CD14-positive monocyte (primary cell): ENCODE measurements around the gene LGI2. TPM values are rescaled to one million over a fixed set of nuclear protein-coding genes. Genes with fewer than 3 reads are reported as not detected.
A peak's percentile ranks its signal among the peaks of the same experiment; 100 is the strongest.

Source experiments
- DNase-seq, 3 donors: peaks; one replicate each; pipeline ENCODE4 v3.0.0-alpha.2; 2011 to 2022
- H2AFZ ChIP-seq: 2 replicates; pipeline ENCODE4 v1.6.0; 2012; ENCODE audit warnings: mild to moderate bottlenecking, low read depth, low read length, inconsistent platforms; ENCODE audit not compliant: insufficient read depth, poor library complexity, severe bottlenecking
- H3K27ac ChIP-seq, 2 donors: 1 replicate in 1 of 2; 2 replicates in 1 of 2; pipeline ENCODE4 v1.5.1; 2012 to 2013; ENCODE audit warnings: low read length in 2 of 2, control low read depth in 1 of 2, inconsistent platforms in 1 of 2, low read depth in 1 of 2, mild to moderate bottlenecking in 1 of 2
- H3K27me3 ChIP-seq, 2 donors: one replicate each; pipeline versions ENCODE4 v1.6.0 to v1.6.1; 2011 to 2013; ENCODE audit warnings: low read length in 2 of 2; ENCODE audit not compliant: control insufficient read depth in 2 of 2, insufficient read depth in 2 of 2
- H3K36me3 ChIP-seq, 2 donors: replicated peaks in 1 of 2; 1 replicate in 1 of 2; 2 replicates in 1 of 2; pipeline versions ENCODE4 v1.5.1 to v1.6.1; 2012 to 2013; ENCODE audit warnings: low read length in 2 of 2, control low read depth in 1 of 2, inconsistent platforms in 1 of 2, mild to moderate bottlenecking in 1 of 2; ENCODE audit not compliant: insufficient read depth in 2 of 2, control insufficient read depth in 1 of 2
- H3K4me1 ChIP-seq, 2 donors: 1 replicate in 1 of 2; 2 replicates in 1 of 2; pipeline versions ENCODE4 v1.5.1 to v1.6.1; 2012 to 2013; ENCODE audit warnings: low read length in 2 of 2, control low read depth in 1 of 2, inconsistent platforms in 1 of 2, mild to moderate bottlenecking in 1 of 2, moderate library complexity in 1 of 2; ENCODE audit not compliant: insufficient read depth in 2 of 2, control insufficient read depth in 1 of 2
- H3K4me2 ChIP-seq: replicated peaks from 2 replicates; pipeline ENCODE3; 2012; ENCODE audit warnings: low read length, moderate library complexity, mild to moderate bottlenecking; ENCODE audit not compliant: poor library complexity, severe bottlenecking; ENCODE audit errors: extremely low read depth
- H3K4me3 ChIP-seq, 3 experiments: fragments of 200-600 bp in 1 of 3; sonication (generic) in 1 of 3; replicated peaks in 1 of 3; 1 replicate in 2 of 3; 2 replicates in 1 of 3; pipeline ENCODE4 v1.5.1; 2011 to 2013; ENCODE audit warnings: low read length in 3 of 3, mild to moderate bottlenecking in 3 of 3, control low read depth in 2 of 3, low read depth in 2 of 3, inconsistent platforms in 1 of 3, moderate library complexity in 1 of 3
- H3K79me2 ChIP-seq: 2 replicates; pipeline ENCODE4 v1.6.0; 2012; ENCODE audit warnings: mild to moderate bottlenecking, control low read depth, inconsistent platforms, low read length, moderate library complexity; ENCODE audit not compliant: insufficient read depth
- H3K9ac ChIP-seq: 2 replicates; pipeline ENCODE4 v1.6.0; 2017; ENCODE audit warnings: low read length, mild to moderate bottlenecking; ENCODE audit not compliant: insufficient read depth, poor library complexity, severe bottlenecking
- H3K9me3 ChIP-seq, 2 donors: replicated peaks in 1 of 2; 1 replicate in 1 of 2; 2 replicates in 1 of 2; pipeline versions ENCODE4 v1.5.1 to v1.6.1; 2012 to 2013; ENCODE audit warnings: low read length in 2 of 2, control low read depth in 1 of 2; ENCODE audit not compliant: control insufficient read depth in 1 of 2, insufficient read depth in 1 of 2
- H4K20me1 ChIP-seq: 2 replicates; pipeline ENCODE4 v1.6.0; 2012; ENCODE audit warnings: mild to moderate bottlenecking, low read length, control low read depth, moderate library complexity; ENCODE audit not compliant: insufficient read depth
- H3K27ac Mint-ChIP-seq, 7 donors: one replicate each; pipeline ENCODE4 v1.8.0; 2020; ENCODE audit warnings: mild to moderate bottlenecking in 7 of 7, mixed read lengths in 7 of 7, moderate library complexity in 6 of 7, inconsistent platforms in 2 of 7
- H3K27me3 Mint-ChIP-seq, 3 donors: one replicate each; pipeline ENCODE4 v1.8.0; 2021 to 2022; ENCODE audit warnings: low read depth in 3 of 3, mild to moderate bottlenecking in 3 of 3, mixed read lengths in 3 of 3, moderate library complexity in 3 of 3, inconsistent platforms in 1 of 3
- H3K36me3 Mint-ChIP-seq, 2 donors: one replicate each; pipeline ENCODE4 v1.8.0; 2020; ENCODE audit warnings: mixed read lengths in 2 of 2, inconsistent platforms in 1 of 2, mild to moderate bottlenecking in 1 of 2
- H3K4me1 Mint-ChIP-seq: one replicate; pipeline ENCODE4 v1.8.0; 2020; ENCODE audit warnings: mild to moderate bottlenecking, mixed read lengths
- H3K4me3 Mint-ChIP-seq, 2 donors: one replicate each; pipeline ENCODE4 v1.8.0; 2020; ENCODE audit warnings: mild to moderate bottlenecking in 2 of 2, mixed read lengths in 2 of 2, moderate library complexity in 1 of 2
- H3K9me3 Mint-ChIP-seq, 7 donors: one replicate each; pipeline ENCODE4 v1.8.0; 2020 to 2022; ENCODE audit warnings: mixed read lengths in 7 of 7, mild to moderate bottlenecking in 6 of 7, moderate library complexity in 6 of 7, inconsistent platforms in 2 of 7
- CTCF ChIP-seq: fragments of 200-600 bp; IDR thresholded peaks from one replicate; pipeline ENCODE4 v1.8.0; 2022; ENCODE audit warnings: antibody characterized with exemption, mild to moderate bottlenecking
- WGBS: methylation state at CpG from one replicate; pipeline ENCODE4 v1.1.5; 2013; ENCODE audit warnings: missing lambda C conversion rate; ENCODE audit not compliant: insufficient coverage; 5-methylcytosine and 5-hydroxymethylcytosine counted together
- intact Hi-C, 2 donors: fragments of 100-400 bp; cut with micrococcal nuclease; formaldehyde crosslinking; loops; one replicate each; pipeline versions ENCODE4 v1.15.0 to v1.15.1; 2023
- polyA plus RNA-seq, 3 donors: library from polyadenylated mRNA; depleted of rRNA in 1 of 3; unstranded in 2 of 3; stranded (reverse) in 1 of 3; fragments of 300-500 nt in 2 of 3; fragments of >200 nt in 1 of 3; fragmentation: Illumina TruSeq in 2 of 3; gene quantifications; 1 replicate in 2 of 3; 2 replicates in 1 of 3; pipeline ENCODE4 v1.2.3, GENCODE V29; 2012 to 2021

The LGI2 gene
- polyA plus RNA-seq, 3 donors, result 0.30 to 0.33 TPM; not detected in 1

DNA sequence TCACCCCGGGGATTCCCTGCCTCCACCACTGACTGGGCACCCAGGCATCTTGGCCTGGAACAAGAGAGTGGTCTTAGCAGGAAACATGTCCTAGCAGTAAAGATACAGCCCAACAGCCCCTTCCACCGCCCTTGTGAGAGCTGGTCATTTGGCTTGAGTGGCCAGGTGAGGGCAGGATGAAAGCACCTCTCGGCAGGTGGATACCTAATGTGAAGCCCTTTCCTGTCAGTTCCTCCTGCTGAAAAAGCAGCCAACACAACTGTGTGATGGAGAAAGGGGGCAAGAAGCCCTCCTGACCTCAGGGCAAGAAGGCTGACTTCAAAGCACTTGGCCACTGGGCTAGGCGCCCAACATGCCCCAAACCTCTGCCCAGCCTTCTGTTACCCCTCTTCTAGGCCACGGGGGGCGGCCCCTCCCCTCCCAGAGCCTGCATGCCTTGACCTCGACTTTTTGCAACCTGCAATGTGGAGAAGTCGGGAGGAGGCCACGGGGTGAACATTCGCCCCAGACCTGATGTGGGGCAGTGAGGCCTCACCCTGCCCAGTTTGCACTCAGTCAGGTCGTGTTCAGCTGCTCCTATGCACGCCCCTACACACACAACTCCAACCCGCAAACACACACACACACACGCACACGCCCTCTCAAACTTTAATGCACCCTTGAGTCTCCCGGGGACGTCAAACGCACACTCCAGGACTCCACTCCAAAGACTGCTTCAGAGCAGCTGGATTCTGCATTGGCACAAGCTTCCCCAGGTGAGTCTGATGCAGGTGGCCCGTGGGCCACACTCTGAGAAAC lies 1.1 kb downstream of the LGI2 start:
- intact Hi-C loops, result no loop called here
- 30% methylated on average over 17 of the region's 19 CpGs for WGBS
- Mint-ChIP-seq H3K36me3 (peaks cover 4% of the 10 kb centered on the region in 2 donors), H3K4me3 (peak overlapping the region in 1 of 2 donors; percentile 79), H3K9me3 (peaks cover 3 to 25% (median 9%) of the 10 kb centered on the region in 7 donors), H3K4me1 (peaks cover 4% of the 10 kb centered on the region), H3K27ac (peak overlapping the region in 1 of 7 donors; percentile 70), H3K27me3 (peaks cover 57 to 77% (median 77%) of the 10 kb centered on the region in 3 donors)
- H3K4me2 ChIP-seq, result peak overlapping the region; percentile 26
- no peak overlapping the region for H2AFZ ChIP-seq
- peaks cover 0 to 30% of the 10 kb centered on the region in 2 donors for H3K9me3 ChIP-seq
- H4K20me1 ChIP-seq, result no peaks in the 10 kb centered on the region
- peaks cover 64 to 82% of the 10 kb centered on the region in 2 donors for H3K27me3 ChIP-seq
- no peaks in the 10 kb centered on the region for H3K36me3 ChIP-seq
- H3K4me1 ChIP-seq, result no peaks in the 10 kb centered on the region
- TF ChIP-seq CTCF, result no peak
- no peak overlapping the region for H3K4me3 ChIP-seq
- H3K9ac ChIP-seq, result no peak overlapping the region
- DNase-seq, result no peak
- no peaks in the 10 kb centered on the region for H3K79me2 ChIP-seq
- H3K27ac ChIP-seq, result no peak overlapping the region

- peak overlapping the region in 1 of 2 donors; percentile 54 for H3K4me3 Mint-ChIP-seq
Measured at GRCh38 chr4:25028851-25029250, 1.9 kb downstream of the LGI2 start.

More at GRCh38 chr4:25028851-25029250, 1.9 kb downstream of the LGI2 start:
- WGBS, result 88% methylated on average over 2 of the region's 3 CpGs
- H2AFZ ChIP-seq, result no peak overlapping the region
- H3K27ac ChIP-seq, result no peak overlapping the region
- H3K4me1 ChIP-seq, result no peaks in the 10 kb centered on the region
- TF ChIP-seq CTCF, result no peak
- Mint-ChIP-seq H3K36me3 (peaks cover 4% of the 10 kb centered on the region in 2 donors), H3K4me1 (peaks cover 4% of the 10 kb centered on the region), H3K9me3 (peaks cover 0 to 24% (median 6%) of the 10 kb centered on the region in 7 donors), H3K27ac (no peak overlapping the region), H3K27me3 (peaks cover 55 to 71% (median 69%) of the 10 kb centered on the region in 3 donors)
- H4K20me1 ChIP-seq, result no peaks in the 10 kb centered on the region
- H3K4me2 ChIP-seq, result no peak overlapping the region
- intact Hi-C loops, result no loop called here
- peaks cover 62 to 74% of the 10 kb centered on the region in 2 donors for H3K27me3 ChIP-seq
- H3K9me3 ChIP-seq, result peaks cover 0 to 22% of the 10 kb centered on the region in 2 donors
- no peak overlapping the region for H3K9ac ChIP-seq
- H3K79me2 ChIP-seq, result no peaks in the 10 kb centered on the region
- H3K4me3 ChIP-seq, result no peak overlapping the region
- no peak for DNase-seq
- H3K36me3 ChIP-seq, result no peaks in the 10 kb centered on the region
